ENCODE results near the gene KIN.
"Not testable (repeated sequence)": the region's sequence is repeated elsewhere in the genome, so short reads cannot be mapped to it uniquely, and the experiment has no call there.

The KIN gene

DNA sequence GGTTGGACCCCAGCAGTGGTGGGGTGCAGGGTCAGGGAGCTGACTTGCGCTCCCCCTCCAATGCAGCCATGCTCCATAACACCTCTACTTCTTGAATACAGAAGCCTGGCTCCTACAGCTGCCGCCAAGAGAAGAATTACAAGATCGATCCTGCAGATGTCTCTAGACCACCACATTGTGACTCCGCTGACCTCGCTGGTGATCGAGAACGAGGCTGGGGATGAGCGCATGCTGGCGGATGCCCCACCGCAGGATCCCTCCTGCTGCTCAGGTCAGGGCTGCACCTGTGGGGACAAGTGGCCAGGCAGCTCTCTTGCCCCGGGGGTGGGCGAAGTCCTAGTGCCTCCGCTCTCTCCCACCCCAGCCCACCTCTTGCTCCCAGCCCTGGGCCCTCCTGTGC, 53.0 kb downstream of the KIN start:
- H3K4me1 Mint-ChIP-seq = no peaks in the 10 kb centered on the region
- H3K4me3 Mint-ChIP-seq = no peak overlapping the region
- ATAC-seq (replicated peaks) (no peak), DNase-seq (no peak)
- H3K36me3 Mint-ChIP-seq = no peaks in the 10 kb centered on the region
- peaks cover 14 to 16% of the 10 kb centered on the region in 2 donors for H3K27me3 Mint-ChIP-seq
- no peaks in the 10 kb centered on the region for H3K9me3 Mint-ChIP-seq
- H3K27ac Mint-ChIP-seq = no peak overlapping the region

DNA sequence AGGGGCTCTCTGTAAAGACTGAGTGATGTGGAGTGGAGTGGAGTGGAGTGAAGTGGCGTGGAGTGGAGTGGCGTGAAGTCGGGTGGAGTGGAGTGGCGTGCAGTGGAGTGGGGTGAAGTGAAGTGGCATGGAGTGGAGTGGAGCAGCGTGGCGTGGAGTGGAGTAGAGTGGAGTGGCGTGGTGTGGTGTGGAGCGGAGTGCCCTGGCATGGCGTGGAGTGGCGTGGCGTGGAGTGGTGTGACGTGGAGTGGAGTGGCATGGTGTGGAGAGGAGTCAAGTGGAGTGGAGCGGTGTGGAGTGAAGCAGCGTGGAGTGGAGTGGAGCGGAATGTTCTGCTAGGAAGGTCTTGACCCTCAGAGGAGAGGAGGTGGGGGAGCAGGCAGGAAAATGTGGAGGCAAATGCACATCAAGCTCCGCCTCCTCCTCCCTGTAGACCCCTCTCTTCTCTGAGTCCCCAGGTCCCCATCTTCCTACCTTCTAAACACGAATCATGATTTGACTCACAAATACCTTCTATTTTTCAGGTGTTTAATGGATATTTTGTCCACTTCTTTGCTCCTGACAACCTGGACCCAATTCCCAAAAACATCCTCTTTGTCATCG, 64.8 kb downstream of the KIN start:
- no peaks in the 10 kb centered on the region for H3K36me3 Mint-ChIP-seq
- no peak overlapping the region for H3K4me3 Mint-ChIP-seq
- H3K9me3 Mint-ChIP-seq = no peaks in the 10 kb centered on the region
- DNase-seq = no peak
- no peaks in the 10 kb centered on the region for H3K4me1 Mint-ChIP-seq
- H3K27ac Mint-ChIP-seq = no peak overlapping the region
- peaks cover 18 to 29% of the 10 kb centered on the region in 2 donors for H3K27me3 Mint-ChIP-seq
- no peak for ATAC-seq (replicated peaks)

DNA sequence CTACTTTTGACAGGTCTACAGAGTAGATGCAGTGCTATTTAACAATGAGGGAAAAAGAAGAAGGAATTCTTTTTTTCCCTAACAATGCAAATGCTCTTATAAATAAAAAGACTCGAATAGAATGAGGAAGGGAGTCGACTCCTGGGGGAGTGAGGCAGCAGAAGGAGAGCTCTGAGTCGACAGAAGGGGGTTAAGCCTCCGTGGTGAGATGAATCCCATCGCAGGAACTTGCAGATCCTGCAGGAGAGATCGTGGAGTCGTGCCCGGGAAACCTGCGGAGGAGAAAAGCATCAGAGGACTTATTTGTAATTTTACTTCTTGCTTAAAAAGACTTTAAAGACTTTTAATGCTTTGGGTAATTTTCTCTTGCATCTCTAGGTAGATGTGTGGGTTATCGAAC, 67.3 kb downstream of the KIN start:
- ATAC-seq (replicated peaks) = no peak
- no peaks in the 10 kb centered on the region for H3K9me3 Mint-ChIP-seq
- DNase-seq = no peak
- H3K4me3 Mint-ChIP-seq = no peak overlapping the region
- H3K27me3 Mint-ChIP-seq = peaks cover 21 to 33% of the 10 kb centered on the region in 2 donors
- H3K36me3 Mint-ChIP-seq = no peaks in the 10 kb centered on the region
- H3K4me1 Mint-ChIP-seq = no peaks in the 10 kb centered on the region
- no peak overlapping the region for H3K27ac Mint-ChIP-seq

DNA sequence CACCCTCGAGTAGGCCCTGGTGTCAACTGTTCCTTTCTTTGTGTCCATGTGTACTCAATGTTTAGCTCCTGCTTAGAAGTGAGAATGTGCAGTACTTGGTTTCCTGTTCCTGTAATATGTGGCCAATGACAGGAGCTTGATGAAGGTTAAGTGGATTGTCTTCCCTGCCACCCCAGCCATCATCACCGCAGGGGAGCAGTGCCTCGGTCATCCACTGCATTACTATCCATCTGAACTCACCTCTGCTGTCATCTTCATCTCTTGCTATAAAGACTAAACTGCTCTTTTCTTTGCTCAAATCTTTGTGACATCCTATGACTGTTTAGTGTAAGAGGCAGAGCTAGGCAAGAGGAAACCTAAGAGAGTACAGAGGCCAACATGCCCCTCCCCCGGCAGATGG, 69.1 kb downstream of the KIN start:
- no peak for DNase-seq
- H3K9me3 Mint-ChIP-seq = no peaks in the 10 kb centered on the region
- no peak overlapping the region for H3K27ac Mint-ChIP-seq
- no peak for ATAC-seq (replicated peaks)
- no peaks in the 10 kb centered on the region for H3K4me1 Mint-ChIP-seq
- H3K4me3 Mint-ChIP-seq = no peak overlapping the region
- H3K27me3 Mint-ChIP-seq = peaks cover 27 to 39% of the 10 kb centered on the region in 2 donors
- H3K36me3 Mint-ChIP-seq = no peaks in the 10 kb centered on the region

DNA sequence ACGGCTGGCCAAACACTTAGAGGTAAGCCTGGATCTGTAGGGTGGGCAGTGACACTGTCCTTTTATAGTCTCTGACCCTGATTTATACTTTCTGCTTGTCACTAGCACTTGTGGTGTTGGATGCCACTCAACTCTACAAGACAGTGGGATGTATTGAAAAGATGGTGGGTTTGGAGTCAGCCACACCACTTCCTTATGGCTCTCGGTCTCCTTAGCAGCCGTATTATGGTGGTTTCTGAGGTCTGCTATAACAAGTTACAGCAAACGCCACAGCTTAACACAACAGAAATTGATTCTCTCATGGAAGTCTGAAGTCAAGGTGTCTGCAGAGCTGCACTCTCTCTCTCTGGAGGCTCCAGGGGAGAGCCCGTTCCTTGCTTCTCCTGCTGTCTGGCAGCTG, 70.0 kb downstream of the KIN start:
- H3K27me3 Mint-ChIP-seq = peaks cover 23 to 31% of the 10 kb centered on the region in 2 donors
- DNase-seq (no peak), ATAC-seq (replicated peaks) (no peak)
- H3K27ac Mint-ChIP-seq = no peak overlapping the region
- H3K36me3 Mint-ChIP-seq = no peaks in the 10 kb centered on the region
- H3K4me3 Mint-ChIP-seq = no peak overlapping the region
- H3K9me3 Mint-ChIP-seq = no peaks in the 10 kb centered on the region
- no peaks in the 10 kb centered on the region for H3K4me1 Mint-ChIP-seq

DNA sequence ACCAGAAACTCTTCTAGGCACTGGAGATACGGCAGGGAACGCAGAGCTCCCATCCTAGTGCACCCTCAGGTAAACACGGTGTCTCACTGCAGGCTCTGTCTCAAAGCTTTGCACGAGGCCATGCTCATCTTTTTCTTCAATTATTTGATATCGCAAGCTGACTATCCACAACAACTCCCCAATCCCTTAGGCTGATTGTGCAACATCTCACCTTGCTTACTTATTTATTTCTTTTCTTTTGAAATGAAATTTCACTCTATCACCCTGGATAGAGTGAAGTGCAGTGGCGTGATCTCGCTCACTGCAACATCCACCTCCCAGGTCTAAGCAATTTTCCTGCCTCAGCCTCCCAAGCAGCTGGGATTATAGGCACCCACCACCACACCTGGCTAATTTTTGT, 72.3 kb downstream of the KIN start:
- Mint-ChIP-seq H3K9me3 (peaks cover 0 to 3% of the 10 kb centered on the region in 2 donors), H3K27ac (no peak overlapping the region), H3K4me1 (no peaks in the 10 kb centered on the region), H3K36me3 (no peaks in the 10 kb centered on the region), H3K4me3 (no peak overlapping the region), H3K27me3 (peaks cover 24 to 28% of the 10 kb centered on the region in 2 donors)
- ATAC-seq (replicated peaks) (no peak), DNase-seq (no peak)

DNA sequence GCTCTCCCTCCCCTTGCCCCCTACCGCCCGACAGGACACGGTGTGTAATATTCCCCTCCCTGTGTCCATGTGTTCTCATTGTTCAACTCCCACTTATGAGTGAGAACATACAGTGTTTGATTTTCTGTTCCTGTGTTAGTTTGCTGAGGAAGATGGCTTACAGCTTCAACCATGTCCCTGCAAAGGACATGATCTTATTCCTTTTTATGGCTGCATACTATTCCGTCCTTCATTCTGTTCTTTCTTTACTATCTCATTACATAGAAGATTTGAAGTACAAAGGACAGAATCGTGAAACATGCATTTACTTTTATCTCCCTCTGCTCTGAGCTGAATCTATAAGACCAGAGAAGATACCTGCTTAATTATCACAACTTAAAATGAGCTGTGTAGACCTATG, 76.7 kb downstream of the KIN start:
- H3K4me3 Mint-ChIP-seq; H3K4me1 Mint-ChIP-seq; DNase-seq; H3K9me3 Mint-ChIP-seq; H3K27ac Mint-ChIP-seq; H3K36me3 Mint-ChIP-seq; ATAC-seq (replicated peaks): not testable (repeated sequence)
- peaks cover 16% of the 10 kb centered on the region in 2 donors for H3K27me3 Mint-ChIP-seq

DNA sequence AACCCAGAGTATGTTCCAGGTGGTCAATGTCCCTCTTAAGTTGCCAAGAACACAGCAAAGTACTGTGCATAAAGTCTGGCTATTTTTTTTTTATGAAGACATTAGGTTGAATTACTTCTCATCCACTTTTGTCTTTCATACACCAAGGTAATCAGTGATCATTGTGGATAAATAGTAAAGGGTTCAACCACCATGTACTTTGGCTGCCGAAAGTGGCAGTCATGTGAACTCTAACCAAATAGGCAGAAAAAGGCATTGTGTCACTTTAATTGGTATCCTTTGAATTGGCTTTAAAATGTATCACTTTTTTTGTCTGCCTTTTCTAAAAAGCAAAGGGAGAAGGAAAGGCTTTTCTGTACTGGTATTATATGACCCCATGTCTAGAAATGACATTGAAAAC, 77.3 kb downstream of the KIN start:
- Mint-ChIP-seq H3K27ac (no peak overlapping the region), H3K4me1 (no peaks in the 10 kb centered on the region), H3K9me3 (peaks cover 0 to 3% of the 10 kb centered on the region in 2 donors), H3K27me3 (peaks cover 18 to 19% of the 10 kb centered on the region in 2 donors), H3K4me3 (no peak overlapping the region), H3K36me3 (no peaks in the 10 kb centered on the region)
- ATAC-seq (replicated peaks) = no peak
- no peak for DNase-seq

DNA sequence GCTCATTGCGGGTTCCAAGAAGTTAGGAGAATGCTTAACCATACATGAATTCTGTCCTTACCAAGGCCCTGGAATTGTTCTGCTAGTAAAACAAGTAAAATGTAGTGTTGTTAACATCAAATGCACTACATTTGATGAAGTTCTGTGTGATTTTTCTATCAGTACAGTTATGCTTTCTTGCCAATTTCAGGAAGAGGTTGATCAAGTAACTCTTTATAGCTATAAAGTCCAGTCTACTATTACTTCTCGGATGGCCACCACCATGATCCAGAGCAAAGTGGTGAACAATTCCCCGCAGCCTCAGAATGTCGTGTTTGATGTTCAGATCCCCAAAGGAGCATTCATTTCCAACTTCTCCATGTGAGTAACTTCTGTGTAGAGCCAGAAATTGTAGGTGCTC, 79.0 kb downstream of the KIN start:
- DNase-seq (no peak), ATAC-seq (replicated peaks) (no peak)
- Mint-ChIP-seq H3K4me3 (no peak overlapping the region), H3K27me3 (peaks cover 12 to 13% of the 10 kb centered on the region in 2 donors), H3K4me1 (no peaks in the 10 kb centered on the region), H3K9me3 (peaks cover 0 to 3% of the 10 kb centered on the region in 2 donors), H3K36me3 (no peaks in the 10 kb centered on the region), H3K27ac (no peak overlapping the region)

DNA sequence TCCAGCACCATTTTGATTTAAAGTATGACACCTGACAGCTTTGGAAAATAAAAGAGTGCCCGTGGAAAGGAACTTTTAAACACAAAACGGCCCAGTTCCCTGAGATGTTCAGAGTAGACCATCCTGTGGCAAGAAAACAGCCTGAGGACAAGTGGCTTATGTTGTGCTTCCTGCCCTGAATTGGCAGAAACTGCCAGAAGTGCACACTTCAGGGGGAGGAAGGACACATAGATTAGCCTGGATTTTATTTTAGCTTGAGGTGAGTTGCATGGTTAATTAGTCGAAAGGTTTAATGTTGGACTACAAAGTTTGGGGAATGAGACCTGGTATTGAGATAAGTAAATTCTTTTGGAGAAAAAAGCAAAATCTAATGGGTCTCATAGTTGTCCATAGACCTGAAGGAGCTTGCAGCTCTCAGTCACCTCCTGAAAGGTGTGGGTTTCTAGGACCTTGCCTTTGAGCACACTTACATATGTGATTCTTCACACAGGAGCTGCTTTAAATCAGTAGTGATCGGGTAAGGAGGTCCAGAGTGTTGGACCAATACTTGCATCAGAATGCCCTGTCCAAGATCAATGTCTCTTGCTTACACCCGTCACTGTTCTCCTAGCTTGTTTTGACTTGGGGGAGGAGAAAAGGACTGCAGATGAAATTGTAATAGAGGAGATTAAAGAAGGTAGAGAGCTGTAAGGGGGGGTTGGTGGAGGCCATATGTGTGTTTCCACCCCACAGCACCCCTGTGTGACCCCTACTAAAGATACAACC, 79.8 kb downstream of the KIN start:
- H3K9me3 Mint-ChIP-seq = peaks cover 0 to 3% of the 10 kb centered on the region in 2 donors
- no peaks in the 10 kb centered on the region for H3K36me3 Mint-ChIP-seq
- H3K27me3 Mint-ChIP-seq = peaks cover 19 to 20% of the 10 kb centered on the region in 2 donors

DNA sequence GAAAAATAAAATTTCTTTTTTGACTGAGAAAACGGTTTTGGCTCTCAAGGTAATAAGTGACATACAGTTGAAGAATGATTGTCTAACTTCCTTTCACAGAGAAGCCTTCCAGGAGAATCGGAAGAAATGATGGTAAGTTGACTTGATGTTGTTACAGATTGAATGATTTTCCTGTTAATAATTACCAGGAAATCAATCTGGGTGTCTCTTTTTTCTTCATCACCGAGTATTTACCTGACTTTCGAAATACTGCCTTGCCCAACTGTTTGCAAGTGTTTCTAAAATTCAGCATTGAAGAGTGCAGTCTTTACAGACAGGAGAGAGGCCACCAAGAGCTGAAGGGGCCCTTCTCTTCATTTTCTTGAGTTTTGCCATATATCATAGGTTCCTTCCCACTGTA, 80.7 kb downstream of the KIN start:
- Mint-ChIP-seq H3K27me3 (peaks cover 27 to 29% of the 10 kb centered on the region in 2 donors), H3K4me1 (no peaks in the 10 kb centered on the region), H3K27ac (no peak overlapping the region), H3K9me3 (peaks cover 0 to 3% of the 10 kb centered on the region in 2 donors), H3K36me3 (no peaks in the 10 kb centered on the region), H3K4me3 (no peak overlapping the region)
- no peak for ATAC-seq (replicated peaks)
- no peak for DNase-seq

More for the DNA sequence above, 79.8 kb downstream of the KIN start:
- ATAC-seq (replicated peaks) (no peak), DNase-seq (no peak)
- H3K4me1 Mint-ChIP-seq = no peaks in the 10 kb centered on the region
- H3K27ac Mint-ChIP-seq = no peak overlapping the region
- H3K4me3 Mint-ChIP-seq = no peak overlapping the region

DNA sequence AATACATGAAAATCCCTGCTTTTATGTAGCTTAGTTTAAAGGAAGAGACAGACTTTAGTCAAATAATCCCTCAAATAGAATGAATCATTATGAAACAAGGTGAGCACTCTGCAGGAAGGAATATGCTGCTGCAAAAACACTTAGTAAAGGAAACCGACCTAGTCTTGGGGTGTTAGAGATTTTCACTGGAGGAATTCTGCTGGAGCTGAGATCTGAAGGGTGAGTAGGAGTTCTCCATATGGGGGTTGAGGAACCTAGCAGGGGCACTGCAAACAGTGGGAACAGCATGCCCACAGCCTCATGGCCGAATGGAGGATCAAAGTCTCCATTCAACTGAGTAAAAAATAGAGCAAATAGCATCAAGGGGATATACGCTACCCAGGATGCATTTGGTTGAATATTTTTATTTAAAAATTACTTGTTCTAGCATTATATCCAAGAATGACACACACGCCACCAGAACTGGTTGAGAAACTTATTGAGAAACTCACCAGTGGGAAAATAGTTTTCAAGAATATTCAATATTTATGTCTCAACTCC, 81.2 kb downstream of the KIN start:
- no peaks in the 10 kb centered on the region for H3K4me1 Mint-ChIP-seq

DNA sequence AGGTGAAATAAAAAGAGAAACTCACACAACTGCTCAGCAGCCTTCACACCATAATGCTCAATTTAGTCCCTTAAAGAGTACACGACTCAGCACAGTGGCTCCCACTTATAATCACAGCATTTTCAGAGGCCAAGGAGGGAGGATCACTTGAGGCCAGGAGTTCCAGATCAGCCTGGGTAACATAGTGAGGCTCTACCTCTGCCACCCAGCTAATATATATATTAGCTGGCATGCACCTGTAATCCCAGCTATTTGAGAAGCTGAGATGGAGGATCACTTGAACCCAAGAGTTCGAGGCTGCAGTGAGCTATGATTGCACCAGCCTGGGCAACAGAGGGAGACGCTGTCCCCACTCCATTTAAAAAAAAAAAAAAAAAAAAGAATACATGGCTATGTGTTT, 82.5 kb downstream of the KIN start:
- Mint-ChIP-seq H3K36me3 (no peaks in the 10 kb centered on the region), H3K4me1 (no peaks in the 10 kb centered on the region), H3K9me3 (no peaks in the 10 kb centered on the region), H3K4me3 (no peak overlapping the region), H3K27me3 (peaks cover 29 to 32% of the 10 kb centered on the region in 2 donors), H3K27ac (no peak overlapping the region)
- DNase-seq (no peak), ATAC-seq (replicated peaks) (no peak)

More for the DNA sequence above, 81.2 kb downstream of the KIN start:
- H3K27ac Mint-ChIP-seq = no peak overlapping the region
- H3K36me3 Mint-ChIP-seq = no peaks in the 10 kb centered on the region
- DNase-seq (no peak), ATAC-seq (replicated peaks) (no peak)
- H3K27me3 Mint-ChIP-seq = peaks cover 29 to 31% of the 10 kb centered on the region in 2 donors
- no peak overlapping the region for H3K4me3 Mint-ChIP-seq
- H3K9me3 Mint-ChIP-seq = peaks cover 0 to 3% of the 10 kb centered on the region in 2 donors

DNA sequence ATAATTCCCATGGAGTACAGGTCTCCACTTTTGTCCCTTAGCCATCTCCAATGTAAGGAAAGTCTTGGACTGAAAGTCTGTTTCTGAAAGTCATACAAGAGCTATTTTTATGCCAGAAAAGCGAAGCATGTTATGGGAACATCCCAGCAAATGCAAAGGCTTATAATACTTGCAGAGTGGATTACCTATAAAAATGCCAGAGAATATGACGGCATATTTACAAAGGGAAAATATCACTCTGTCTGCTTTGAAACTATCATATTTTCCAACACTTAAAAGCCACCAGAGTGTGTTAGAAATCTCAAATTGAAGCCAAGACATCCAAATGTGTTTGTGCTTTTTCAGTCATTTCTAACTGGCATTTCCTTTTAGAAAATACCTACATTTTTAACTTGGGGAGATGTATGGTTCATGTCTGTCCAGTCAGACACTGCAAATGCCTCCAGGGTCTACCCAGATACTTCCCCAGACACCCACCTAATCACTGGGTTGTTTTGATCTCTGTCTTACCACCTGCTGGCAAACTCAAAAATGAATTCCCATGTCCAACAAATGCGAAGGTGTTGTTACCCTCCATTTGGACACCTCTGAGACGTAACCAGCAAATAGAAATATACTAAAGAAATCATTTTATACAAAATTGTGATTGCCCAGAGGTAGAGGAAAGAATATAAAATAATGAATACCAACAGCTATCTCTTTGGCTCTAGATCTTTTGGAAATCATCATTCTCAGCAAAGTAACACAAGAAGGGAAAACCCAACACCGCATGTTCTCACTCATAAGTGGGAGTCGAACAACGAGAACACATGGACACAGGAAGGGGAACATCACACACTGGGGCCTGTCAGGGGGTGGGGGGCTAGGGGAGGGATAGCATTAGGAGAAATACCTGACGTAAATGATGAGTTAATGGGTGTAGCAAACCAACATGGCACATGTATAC, 83.4 kb downstream of the KIN start:
- Mint-ChIP-seq H3K9me3 (no peaks in the 10 kb centered on the region), H3K4me3 (no peak overlapping the region), H3K27ac (no peak overlapping the region), H3K4me1 (no peaks in the 10 kb centered on the region), H3K27me3 (peaks cover 32 to 37% of the 10 kb centered on the region in 2 donors), H3K36me3 (no peaks in the 10 kb centered on the region)
- no peak for DNase-seq
- no peak for ATAC-seq (replicated peaks)
